ENCODE results near the gene PBXIP1. TPM values are rescaled to one million over a fixed set of nuclear protein-coding genes. Genes with fewer than 3 reads are reported as not detected.

The PBXIP1 gene
- total and polyA plus RNA-seq, 5 donors from 2014 or later = 349 to 774 (median 412) TPM

DNA sequence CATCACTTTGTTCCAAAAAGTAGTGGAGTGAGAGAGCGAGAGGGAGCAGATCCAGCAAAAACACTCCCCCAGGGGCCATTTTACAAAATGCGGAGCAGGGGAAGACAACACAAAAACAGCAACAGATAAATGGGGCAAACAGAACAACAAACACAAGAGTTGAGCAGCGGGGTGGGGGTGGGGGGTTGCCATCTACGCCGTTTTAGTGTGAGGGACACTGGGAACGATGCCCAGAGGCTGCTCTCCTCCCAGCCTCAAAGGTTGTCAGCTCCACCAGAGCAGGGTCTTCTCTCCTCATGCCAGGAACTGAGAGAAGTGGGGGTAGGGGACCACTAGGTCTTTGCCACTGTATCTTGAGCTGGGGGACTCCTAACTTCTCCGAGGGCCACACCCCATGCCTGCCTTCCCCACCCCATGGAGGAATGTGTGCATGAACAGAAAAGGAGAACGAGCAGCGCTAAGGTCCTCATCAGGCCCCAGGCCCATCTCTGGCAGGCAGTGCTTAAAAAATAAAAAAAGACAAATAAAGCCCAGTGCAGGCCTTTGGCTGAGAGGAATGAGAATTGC lies 1.3 kb upstream of the PBXIP1 start:
- H3K27ac Mint-ChIP-seq = peak overlapping the region; percentile 71 to 100 (median 99)
- peaks cover 18% of the 10 kb centered on the region for H3K36me3 Mint-ChIP-seq
- Histone ChIP-seq H3K4me3 (ENCODE audit: low read depth, low read length) (no peak overlapping the region), H3K27me3 (ENCODE audit: control insufficient read depth, insufficient read depth, low read length) (no peaks in the 10 kb centered on the region), H3K4me1 (ENCODE audit: control insufficient read depth, insufficient read depth, low read length, poor library complexity, severe bottlenecking) (peaks cover 76% of the 10 kb centered on the region), H3K36me3 (ENCODE audit: control insufficient read depth, insufficient read depth, low read length) (peaks cover 23% of the 10 kb centered on the region), H3K9me3 (ENCODE audit: control insufficient read depth in 2 of 2, low read length in 2 of 2) (no peaks in the 10 kb centered on the region), H3K27ac (ENCODE audit: insufficient read depth, low read length, poor library complexity, severe bottlenecking) (peak overlapping the region; percentile 100)
- peaks cover 0 to 4% (median 0%) of the 10 kb centered on the region in 7 donors for H3K9me3 Mint-ChIP-seq
- H3K27me3 Mint-ChIP-seq = peaks cover 6% of the 10 kb centered on the region
- DNase-seq = no peak
- H3K4me3 Mint-ChIP-seq = peak overlapping the region; percentile 18 to 97 (median 55)
- no peak for ATAC-seq (ENCODE audit: low read depth in 2 of 2)
- peaks cover 6 to 76% (median 43%) of the 10 kb centered on the region in 4 donors for H3K4me1 Mint-ChIP-seq

DNA sequence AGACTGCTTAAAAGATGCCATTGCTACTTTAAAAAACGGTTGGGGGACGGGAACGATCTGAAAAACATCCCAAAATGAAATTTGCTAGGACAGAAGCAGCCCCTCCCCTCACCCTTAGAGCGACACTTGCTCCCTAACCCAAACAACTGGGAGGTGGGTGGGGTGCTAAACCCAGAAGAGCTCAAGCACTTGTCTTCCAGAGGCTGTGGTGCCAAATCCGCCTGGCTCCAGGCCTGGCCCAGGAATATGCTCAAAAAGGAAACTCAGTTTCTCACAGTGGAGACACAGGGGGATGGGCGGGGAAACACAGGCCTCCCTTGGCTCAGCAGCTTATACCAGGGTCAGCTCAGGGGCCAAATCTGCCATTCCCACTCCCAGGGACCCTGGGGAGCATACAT lies 644 bp upstream of the PBXIP1 start:
- Histone ChIP-seq H3K9me3 (ENCODE audit: control insufficient read depth in 2 of 2, low read length in 2 of 2) (no peaks in the 10 kb centered on the region), H3K4me1 (ENCODE audit: control insufficient read depth, insufficient read depth, low read length, poor library complexity, severe bottlenecking) (peaks cover 80% of the 10 kb centered on the region), H3K27ac (ENCODE audit: insufficient read depth, low read length, poor library complexity, severe bottlenecking) (peak overlapping the region; percentile 100), H3K36me3 (ENCODE audit: control insufficient read depth, insufficient read depth, low read length) (peaks cover 25% of the 10 kb centered on the region), H3K4me3 (ENCODE audit: low read depth, low read length) (peak overlapping the region; percentile 91), H3K27me3 (ENCODE audit: control insufficient read depth, insufficient read depth, low read length) (no peaks in the 10 kb centered on the region)
- peak overlapping the region; percentile 99 to 100 (median 100) for H3K27ac Mint-ChIP-seq
- H3K27me3 Mint-ChIP-seq = peaks cover 6% of the 10 kb centered on the region
- DNase-seq = no peak
- H3K9me3 Mint-ChIP-seq = peaks cover 0 to 4% (median 0%) of the 10 kb centered on the region in 7 donors
- no peak for ATAC-seq (ENCODE audit: low read depth in 2 of 2)
- peaks cover 22% of the 10 kb centered on the region for H3K36me3 Mint-ChIP-seq
- peaks cover 6 to 81% (median 47%) of the 10 kb centered on the region in 4 donors for H3K4me1 Mint-ChIP-seq
- peak overlapping the region; percentile 95 to 98 (median 98) for H3K4me3 Mint-ChIP-seq

- H3K27me3 ChIP-seq (ENCODE audit: control insufficient read depth, insufficient read depth, low read length) = no peaks in the 10 kb centered on the region
- peaks cover 26% of the 10 kb centered on the region for H3K36me3 Mint-ChIP-seq
- ATAC-seq (ENCODE audit: low read depth in 2 of 2) (peak; percentile 90 to 91), DNase-seq (peak; percentile 95 to 98 (median 96))
- H3K4me1 ChIP-seq (ENCODE audit: control insufficient read depth, insufficient read depth, low read length, poor library complexity, severe bottlenecking) = peaks cover 83% of the 10 kb centered on the region
- H3K27ac ChIP-seq (ENCODE audit: insufficient read depth, low read length, poor library complexity, severe bottlenecking) = peak overlapping the region; percentile 100
- H3K9me3 Mint-ChIP-seq = peaks cover 0 to 4% (median 0%) of the 10 kb centered on the region in 7 donors
- no peaks in the 10 kb centered on the region for H3K9me3 ChIP-seq (ENCODE audit: control insufficient read depth in 2 of 2, low read length in 2 of 2)
- H3K4me3 Mint-ChIP-seq = peak overlapping the region; percentile 95 to 98 (median 98)
- H3K27me3 Mint-ChIP-seq = peaks cover 6% of the 10 kb centered on the region
- peak overlapping the region; percentile 91 for H3K4me3 ChIP-seq (ENCODE audit: low read depth, low read length)
- peak overlapping the region; percentile 99 to 100 (median 100) for H3K27ac Mint-ChIP-seq
- peaks cover 39% of the 10 kb centered on the region for H3K36me3 ChIP-seq (ENCODE audit: control insufficient read depth, insufficient read depth, low read length)
- peaks cover 0 to 84% (median 48%) of the 10 kb centered on the region in 4 donors for H3K4me1 Mint-ChIP-seq
These were observed 721 bp downstream of the PBXIP1 start for GRCh38 chr1:154955039-154955717.

- H3K4me3 ChIP-seq (ENCODE audit: low read depth, low read length) = peak overlapping the region; percentile 91
- ATAC-seq (ENCODE audit: low read depth in 2 of 2) (no peak), DNase-seq (no peak)
- peak overlapping the region; percentile 100 for H3K27ac ChIP-seq (ENCODE audit: insufficient read depth, low read length, poor library complexity, severe bottlenecking)
- H3K9me3 ChIP-seq (ENCODE audit: control insufficient read depth in 2 of 2, low read length in 2 of 2) = no peaks in the 10 kb centered on the region
- Mint-ChIP-seq H3K4me3 (peak overlapping the region; percentile 95 to 98 (median 98)), H3K36me3 (peaks cover 26% of the 10 kb centered on the region), H3K4me1 (peaks cover 0 to 82% (median 47%) of the 10 kb centered on the region in 4 donors), H3K9me3 (peaks cover 0 to 4% (median 0%) of the 10 kb centered on the region in 7 donors), H3K27ac (peak overlapping the region; percentile 99 to 100 (median 100)), H3K27me3 (peaks cover 6% of the 10 kb centered on the region)
- peaks cover 38% of the 10 kb centered on the region for H3K36me3 ChIP-seq (ENCODE audit: control insufficient read depth, insufficient read depth, low read length)
- H3K27me3 ChIP-seq (ENCODE audit: control insufficient read depth, insufficient read depth, low read length) = no peaks in the 10 kb centered on the region
- peaks cover 79% of the 10 kb centered on the region for H3K4me1 ChIP-seq (ENCODE audit: control insufficient read depth, insufficient read depth, low read length, poor library complexity, severe bottlenecking)
These were observed 1.4 kb downstream of the PBXIP1 start for GRCh38 chr1:154954541-154954940.

DNA sequence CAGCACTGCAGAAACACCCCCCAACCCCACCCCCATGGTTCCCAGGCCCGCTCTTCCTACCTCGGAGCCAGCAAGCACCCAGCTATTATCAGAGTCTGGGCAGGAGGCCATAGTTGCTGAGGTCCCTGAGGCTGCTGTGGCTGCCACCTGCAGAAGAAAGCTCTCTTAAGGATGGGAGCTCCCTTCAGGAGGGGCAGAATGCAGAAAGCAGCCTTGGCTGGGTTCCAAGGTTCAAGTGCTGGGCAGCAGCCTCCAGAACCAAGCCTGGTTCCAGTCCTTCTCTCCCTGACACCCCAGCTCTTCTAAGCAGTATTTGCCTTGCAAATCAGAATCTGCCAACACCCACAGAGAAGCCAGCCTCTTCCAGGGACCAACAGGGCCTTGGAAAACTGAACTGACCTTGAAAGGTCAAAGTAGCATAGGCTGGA lies 2.3 kb downstream of the PBXIP1 start:
- Mint-ChIP-seq H3K27me3 (peaks cover 6% of the 10 kb centered on the region), H3K4me3 (peak overlapping the region; percentile 95 to 98 (median 98)), H3K9me3 (peaks cover 0 to 5% (median 0%) of the 10 kb centered on the region in 7 donors), H3K27ac (peak overlapping the region; percentile 99 to 100 (median 100)), H3K36me3 (peaks cover 33% of the 10 kb centered on the region), H3K4me1 (peaks cover 0 to 90% (median 51%) of the 10 kb centered on the region in 4 donors)
- peak overlapping the region; percentile 100 for H3K27ac ChIP-seq (ENCODE audit: insufficient read depth, low read length, poor library complexity, severe bottlenecking)
- no peak for ATAC-seq (ENCODE audit: low read depth in 2 of 2)
- no peaks in the 10 kb centered on the region for H3K9me3 ChIP-seq (ENCODE audit: control insufficient read depth in 2 of 2, low read length in 2 of 2)
- peaks cover 34% of the 10 kb centered on the region for H3K36me3 ChIP-seq (ENCODE audit: control insufficient read depth, insufficient read depth, low read length)
- H3K4me3 ChIP-seq (ENCODE audit: low read depth, low read length) = peak overlapping the region; percentile 91
- DNase-seq = no peak
- H3K4me1 ChIP-seq (ENCODE audit: control insufficient read depth, insufficient read depth, low read length, poor library complexity, severe bottlenecking) = peaks cover 82% of the 10 kb centered on the region
- no peaks in the 10 kb centered on the region for H3K27me3 ChIP-seq (ENCODE audit: control insufficient read depth, insufficient read depth, low read length)

DNA sequence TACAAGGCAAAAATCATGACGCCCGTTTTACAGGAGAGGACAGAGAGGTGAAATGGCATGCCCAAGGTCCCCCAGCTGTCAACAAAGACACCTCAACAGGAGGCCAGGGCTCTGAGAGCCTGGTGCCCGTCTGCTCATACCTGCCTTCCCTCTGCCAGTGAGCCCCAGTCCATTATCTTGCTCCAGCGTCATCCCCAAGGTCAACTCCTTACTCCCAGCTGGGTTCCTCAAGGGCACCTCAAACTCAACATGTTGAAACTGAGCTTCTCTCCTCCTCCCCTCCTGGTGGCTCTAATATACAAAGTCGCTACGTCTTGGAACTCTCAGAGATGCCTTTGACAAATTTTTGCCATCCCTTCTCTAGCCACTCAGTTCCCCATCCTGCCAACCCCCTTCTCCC lies 3.2 kb downstream of the PBXIP1 start:
- Histone ChIP-seq H3K4me3 (ENCODE audit: low read depth, low read length) (peak overlapping the region; percentile 91), H3K4me1 (ENCODE audit: control insufficient read depth, insufficient read depth, low read length, poor library complexity, severe bottlenecking) (peaks cover 85% of the 10 kb centered on the region), H3K36me3 (ENCODE audit: control insufficient read depth, insufficient read depth, low read length) (peaks cover 35% of the 10 kb centered on the region), H3K27me3 (ENCODE audit: control insufficient read depth, insufficient read depth, low read length) (no peaks in the 10 kb centered on the region), H3K9me3 (ENCODE audit: control insufficient read depth in 2 of 2, low read length in 2 of 2) (no peaks in the 10 kb centered on the region), H3K27ac (ENCODE audit: insufficient read depth, low read length, poor library complexity, severe bottlenecking) (peak overlapping the region; percentile 100)
- no peak for DNase-seq
- Mint-ChIP-seq H3K4me1 (peaks cover 0 to 85% (median 50%) of the 10 kb centered on the region in 4 donors), H3K27me3 (peaks cover 6% of the 10 kb centered on the region), H3K36me3 (peaks cover 35% of the 10 kb centered on the region), H3K27ac (peak overlapping the region; percentile 99 to 100 (median 100)), H3K4me3 (peak overlapping the region; percentile 95 to 98 (median 98)), H3K9me3 (peaks cover 0 to 6% (median 0%) of the 10 kb centered on the region in 7 donors)
- ATAC-seq (ENCODE audit: low read depth in 2 of 2) = no peak

- Histone ChIP-seq H3K4me3 (ENCODE audit: low read depth, low read length) (peak overlapping the region; percentile 91), H3K4me1 (ENCODE audit: control insufficient read depth, insufficient read depth, low read length, poor library complexity, severe bottlenecking) (peaks cover 87% of the 10 kb centered on the region), H3K27ac (ENCODE audit: insufficient read depth, low read length, poor library complexity, severe bottlenecking) (peak overlapping the region; percentile 100), H3K36me3 (ENCODE audit: control insufficient read depth, insufficient read depth, low read length) (peaks cover 40% of the 10 kb centered on the region), H3K27me3 (ENCODE audit: control insufficient read depth, insufficient read depth, low read length) (no peaks in the 10 kb centered on the region), H3K9me3 (ENCODE audit: control insufficient read depth in 2 of 2, low read length in 2 of 2) (no peaks in the 10 kb centered on the region)
- H3K27me3 Mint-ChIP-seq = peaks cover 6% of the 10 kb centered on the region
- peak; percentile 24 to 32 for ATAC-seq (ENCODE audit: low read depth in 2 of 2)
- DNase-seq = peak; percentile 59 to 80 (median 70)
- H3K36me3 Mint-ChIP-seq = peaks cover 35% of the 10 kb centered on the region
- peaks cover 0 to 6% (median 0%) of the 10 kb centered on the region in 7 donors for H3K9me3 Mint-ChIP-seq
- H3K4me1 Mint-ChIP-seq = peaks cover 0 to 79% (median 49%) of the 10 kb centered on the region in 4 donors
- H3K27ac Mint-ChIP-seq = peak overlapping the region; percentile 99 to 100 (median 100)
- peak overlapping the region; percentile 95 to 98 (median 98) for H3K4me3 Mint-ChIP-seq
These were observed 3.8 kb downstream of the PBXIP1 start for GRCh38 chr1:154951901-154952657.
